Neural progenitor cell (in vitro differentiated cells): ENCODE results near the gene TLN1.

ENCODE experiments used
- CTCF ChIP-seq: fragments of 200-600 bp; sonication (generic); IDR thresholded peaks from 2 replicates; pipeline ENCODE4 v1.5.1; 2017; ENCODE audit warnings: antibody characterized with exemption, mild to moderate bottlenecking
- EZH2 ChIP-seq: fragments of 200-600 bp; sonication (generic); IDR thresholded peaks from 2 replicates; pipeline ENCODE4 v1.6.1; 2017; ENCODE audit warnings: antibody characterized with exemption, mild to moderate bottlenecking, moderate library complexity

- TF ChIP-seq CTCF (no peak), EZH2 (no peak)
Measured at GRCh38 chr9:35755071-35755470, 23.1 kb upstream of the TLN1 start.
